Osteocyte (in vitro differentiated cells): ENCODE data around the gene CASZ1. TPM values are rescaled to one million over a fixed set of nuclear protein-coding genes. Genes with fewer than 3 reads are reported as not detected.

Source experiments
- DNase-seq: peaks from one replicate; pipeline ENCODE4 v3.0.0; 2021; ENCODE audit warnings: mixed read lengths; ENCODE audit not compliant: unreplicated experiment; ENCODE audit errors: extremely low spot score
- H3K27ac Mint-ChIP-seq: one replicate; pipeline ENCODE4 v1.8.0; 2021; ENCODE audit warnings: mild to moderate bottlenecking, mixed read lengths; ENCODE audit not compliant: unreplicated experiment
- H3K27me3 Mint-ChIP-seq: one replicate; pipeline ENCODE4 v1.8.0; 2021; ENCODE audit warnings: mixed read lengths; ENCODE audit not compliant: unreplicated experiment
- H3K36me3 Mint-ChIP-seq: one replicate; pipeline ENCODE4 v1.8.0; 2021; ENCODE audit warnings: mixed read lengths; ENCODE audit not compliant: unreplicated experiment
- H3K4me1 Mint-ChIP-seq: one replicate; pipeline ENCODE4 v1.8.0; 2021; ENCODE audit warnings: mixed read lengths; ENCODE audit not compliant: unreplicated experiment
- H3K4me3 Mint-ChIP-seq: one replicate; pipeline ENCODE4 v1.8.0; 2021; ENCODE audit warnings: mild to moderate bottlenecking, moderate library complexity, mixed read lengths; ENCODE audit not compliant: unreplicated experiment
- H3K9me3 Mint-ChIP-seq: one replicate; pipeline ENCODE4 v1.8.0; 2021; ENCODE audit warnings: mixed read lengths; ENCODE audit not compliant: unreplicated experiment
- CTCF ChIP-seq: fragments of 200-600 bp; sonication (generic); IDR thresholded peaks from 2 replicates; pipeline ENCODE4 v1.5.0; 2021; ENCODE audit warnings: antibody characterized with exemption, mild to moderate bottlenecking, moderate library complexity
- total RNA-seq: library from RNA; stranded (reverse); gene quantifications from 2 replicates; pipeline ENCODE4 v1.2.1, GENCODE V29; 2021

CASZ1 gene
- total RNA-seq, 1 donor from 2014 or later = 1.2 TPM

GRCh38 chr1:10813799-10814198, 17.4 kb upstream of the CASZ1 start:
- no peak for TF ChIP-seq CTCF
- Mint-ChIP-seq H3K4me3 (no peak overlapping the region), H3K4me1 (peaks cover 2% of the 10 kb centered on the region), H3K27me3 (peaks cover 29% of the 10 kb centered on the region), H3K36me3 (no peaks in the 10 kb centered on the region), H3K9me3 (no peaks in the 10 kb centered on the region), H3K27ac (no peak overlapping the region)
- no peak for DNase-seq

- Mint-ChIP-seq H3K36me3 (no peaks in the 10 kb centered on the region), H3K27me3 (peaks cover 41% of the 10 kb centered on the region), H3K27ac (no peak overlapping the region), H3K4me3 (no peak overlapping the region), H3K9me3 (no peaks in the 10 kb centered on the region), H3K4me1 (peaks cover 2% of the 10 kb centered on the region)
- no peak for DNase-seq
- TF ChIP-seq CTCF = no peak
These were observed 16.0 kb upstream of the CASZ1 start for GRCh38 chr1:10812387-10812915.

- Mint-ChIP-seq H3K27me3 (peaks cover 67% of the 10 kb centered on the region), H3K27ac (no peak overlapping the region), H3K36me3 (no peaks in the 10 kb centered on the region), H3K4me3 (no peak overlapping the region), H3K9me3 (no peaks in the 10 kb centered on the region), H3K4me1 (no peaks in the 10 kb centered on the region)
- TF ChIP-seq CTCF = no peak
- DNase-seq = no peak
These were observed 12.0 kb upstream of the CASZ1 start for GRCh38 chr1:10808441-10808840.

- Mint-ChIP-seq H3K27me3 (peaks cover 82% of the 10 kb centered on the region), H3K9me3 (no peaks in the 10 kb centered on the region), H3K4me1 (no peaks in the 10 kb centered on the region), H3K4me3 (no peak overlapping the region), H3K27ac (no peak overlapping the region), H3K36me3 (no peaks in the 10 kb centered on the region)
- DNase-seq = no peak
- TF ChIP-seq CTCF = no peak
These were observed 10.5 kb upstream of the CASZ1 start for GRCh38 chr1:10806966-10807365.

- Mint-ChIP-seq H3K9me3 (no peaks in the 10 kb centered on the region), H3K4me1 (no peaks in the 10 kb centered on the region), H3K27me3 (peaks cover 90% of the 10 kb centered on the region), H3K27ac (no peak overlapping the region), H3K4me3 (no peak overlapping the region), H3K36me3 (no peaks in the 10 kb centered on the region)
- DNase-seq = no peak
- no peak for TF ChIP-seq CTCF
These were observed 7.8 kb upstream of the CASZ1 start for GRCh38 chr1:10803971-10804820.
